Left lung (tissue), 10 donors: ENCODE results near the gene TBX3. TPM values are rescaled to one million over a fixed set of nuclear protein-coding genes. Genes with fewer than 3 reads are reported as not detected.

Experiments used
- ATAC-seq: fragments of 200-7000 bp; cut with Tn5 transposase; one replicate; pipeline ENCODE4 v1.9.1; 2020; ENCODE audit warnings: moderate library complexity
- DNase-seq, 4 donors: peaks; one replicate each; pipeline ENCODE4 v3.0.0-alpha.2; 2013 to 2020
- H3K27ac ChIP-seq, 2 donors: fragments of 200-600 bp; sonication (generic) in 1 of 2; one replicate each; pipeline versions ENCODE4 v1.5.0 to v1.8.0; 2020 to 2021
- H3K27me3 ChIP-seq, 2 donors: fragments of 200-600 bp; sonication (generic) in 1 of 2; one replicate each; pipeline versions ENCODE4 v1.5.0 to v1.8.0; 2020 to 2021
- H3K36me3 ChIP-seq, 2 donors: fragments of 200-600 bp; sonication (generic) in 1 of 2; one replicate each; pipeline versions ENCODE4 v1.5.0 to v1.8.0; 2020 to 2021
- H3K4me1 ChIP-seq, 2 donors: fragments of 200-600 bp; one replicate each; pipeline ENCODE4 v1.8.0; 2021
- H3K4me3 ChIP-seq, 2 donors: fragments of 200-600 bp; sonication (generic) in 1 of 2; one replicate each; pipeline versions ENCODE4 v1.5.0 to v1.8.0; 2020 to 2021; ENCODE audit warnings: mild to moderate bottlenecking in 1 of 2
- H3K9me3 ChIP-seq, 2 donors: fragments of 200-600 bp; sonication (generic) in 1 of 2; one replicate each; pipeline versions ENCODE4 v1.5.0 to v1.8.0; 2020 to 2021
- CTCF ChIP-seq, 2 donors: fragments of 200-600 bp; sonication (generic) in 1 of 2; IDR thresholded peaks; one replicate each; pipeline versions ENCODE4 v1.5.0 to v1.8.0; 2021; ENCODE audit warnings: antibody characterized with exemption in 2 of 2
- intact Hi-C, 2 donors: fragments of 100-400 bp; cut with DNase I; formaldehyde crosslinking; loops; one replicate each; pipeline versions ENCODE4 v1.11.2 to v1.14.2; 2022
- polyA plus RNA-seq, 6 donors: library from polyadenylated mRNA; unstranded; fragments of 120-200 nt; gene quantifications; one replicate each; pipeline ENCODE4 v1.2.1, GENCODE V29; 2013; ENCODE audit not compliant: insufficient read length in 6 of 6
- total RNA-seq, 2 donors: library from RNA; stranded (reverse); fragmentation: NEBNext Ultra II Directional; extraction: Animal tissue kit (Norgen Biotek cat#: 25700); gene quantifications; one replicate each; pipeline ENCODE4 v1.2.1, GENCODE V29; 2021
- donor health status: DM: no; HTN: yes; CAD: no.
- donor health status: DM: no; HTN: no; CAD: no.

TBX3 gene
- total and polyA plus RNA-seq, 8 donors: 28.3 to 109 (median 104) TPM

- no peaks in the 10 kb centered on the region for H3K9me3 ChIP-seq
- ATAC-seq (no peak), DNase-seq (no peak)
- peaks cover 4 to 10% of the 10 kb centered on the region in 2 donors for H3K4me1 ChIP-seq
- H3K4me3 ChIP-seq: peak overlapping the region; percentile 15 to 29
- peaks cover 43 to 100% of the 10 kb centered on the region in 2 donors for H3K27me3 ChIP-seq
- intact Hi-C loops: loop anchor here in 1 of 2 donors (5.0 kb wide), 1 partner anchor 1085 kb away; no protein-coding TSS in a partner anchor
- no peak for TF ChIP-seq CTCF (IDR thresholded peaks at IDR 0.05)
- no peak overlapping the region for H3K27ac ChIP-seq
- no peaks in the 10 kb centered on the region for H3K36me3 ChIP-seq
Observed at GRCh38 chr12:114667669-114668150, 16.3 kb downstream of the TBX3 start.

GRCh38 chr12:114666746-114667668, 17.0 kb downstream of the TBX3 start:
- H3K4me3 ChIP-seq: no peak overlapping the region
- peaks cover 4 to 8% of the 10 kb centered on the region in 2 donors for H3K4me1 ChIP-seq
- DNase-seq (no peak), ATAC-seq (no peak)
- H3K27ac ChIP-seq: no peak overlapping the region
- TF ChIP-seq CTCF (IDR thresholded peaks at IDR 0.05): no peak
- no peaks in the 10 kb centered on the region for H3K9me3 ChIP-seq
- intact Hi-C loops: loop anchor here in 1 of 2 donors (5.0 kb wide), 1 partner anchor 1085 kb away; no protein-coding TSS in a partner anchor
- peaks cover 42 to 96% of the 10 kb centered on the region in 2 donors for H3K27me3 ChIP-seq
- H3K36me3 ChIP-seq: no peaks in the 10 kb centered on the region

GRCh38 chr12:114665411-114666260, 18.3 kb downstream of the TBX3 start:
- no peak for TF ChIP-seq CTCF (IDR thresholded peaks at IDR 0.05)
- no peak for DNase-seq
- Histone ChIP-seq H3K4me1 (peaks cover 4% of the 10 kb centered on the region in 2 donors), H3K4me3 (no peak overlapping the region), H3K36me3 (no peaks in the 10 kb centered on the region), H3K27me3 (peaks cover 38 to 83% of the 10 kb centered on the region in 2 donors), H3K27ac (no peak overlapping the region), H3K9me3 (no peaks in the 10 kb centered on the region)
- intact Hi-C loops: loop anchor here in 1 of 2 donors (5.0 kb wide), 1 partner anchor 1087 kb away; no protein-coding TSS in a partner anchor
- no peak for ATAC-seq

GRCh38 chr12:114664651-114665320, 19.2 kb downstream of the TBX3 start:
- H3K4me3 ChIP-seq: no peak overlapping the region
- H3K9me3 ChIP-seq: no peaks in the 10 kb centered on the region
- intact Hi-C loops: loop anchor here in 1 of 2 donors (5.0 kb wide), 2 partner anchors 1088 to 1253 kb away; no protein-coding TSS in a partner anchor
- DNase-seq (no peak), ATAC-seq (no peak)
- H3K36me3 ChIP-seq: no peaks in the 10 kb centered on the region
- peaks cover 35 to 74% of the 10 kb centered on the region in 2 donors for H3K27me3 ChIP-seq
- peaks cover 4% of the 10 kb centered on the region in 2 donors for H3K4me1 ChIP-seq
- no peak overlapping the region for H3K27ac ChIP-seq
- TF ChIP-seq CTCF (IDR thresholded peaks at IDR 0.05): no peak
